HCEC 1CT (cell line): ENCODE results near the gene DNHD1.

ENCODE experiments used
- DNase-seq: peaks from one replicate; pipeline ENCODE4 v3.0.0-alpha.2; 2017

Gene DNHD1, protein sequence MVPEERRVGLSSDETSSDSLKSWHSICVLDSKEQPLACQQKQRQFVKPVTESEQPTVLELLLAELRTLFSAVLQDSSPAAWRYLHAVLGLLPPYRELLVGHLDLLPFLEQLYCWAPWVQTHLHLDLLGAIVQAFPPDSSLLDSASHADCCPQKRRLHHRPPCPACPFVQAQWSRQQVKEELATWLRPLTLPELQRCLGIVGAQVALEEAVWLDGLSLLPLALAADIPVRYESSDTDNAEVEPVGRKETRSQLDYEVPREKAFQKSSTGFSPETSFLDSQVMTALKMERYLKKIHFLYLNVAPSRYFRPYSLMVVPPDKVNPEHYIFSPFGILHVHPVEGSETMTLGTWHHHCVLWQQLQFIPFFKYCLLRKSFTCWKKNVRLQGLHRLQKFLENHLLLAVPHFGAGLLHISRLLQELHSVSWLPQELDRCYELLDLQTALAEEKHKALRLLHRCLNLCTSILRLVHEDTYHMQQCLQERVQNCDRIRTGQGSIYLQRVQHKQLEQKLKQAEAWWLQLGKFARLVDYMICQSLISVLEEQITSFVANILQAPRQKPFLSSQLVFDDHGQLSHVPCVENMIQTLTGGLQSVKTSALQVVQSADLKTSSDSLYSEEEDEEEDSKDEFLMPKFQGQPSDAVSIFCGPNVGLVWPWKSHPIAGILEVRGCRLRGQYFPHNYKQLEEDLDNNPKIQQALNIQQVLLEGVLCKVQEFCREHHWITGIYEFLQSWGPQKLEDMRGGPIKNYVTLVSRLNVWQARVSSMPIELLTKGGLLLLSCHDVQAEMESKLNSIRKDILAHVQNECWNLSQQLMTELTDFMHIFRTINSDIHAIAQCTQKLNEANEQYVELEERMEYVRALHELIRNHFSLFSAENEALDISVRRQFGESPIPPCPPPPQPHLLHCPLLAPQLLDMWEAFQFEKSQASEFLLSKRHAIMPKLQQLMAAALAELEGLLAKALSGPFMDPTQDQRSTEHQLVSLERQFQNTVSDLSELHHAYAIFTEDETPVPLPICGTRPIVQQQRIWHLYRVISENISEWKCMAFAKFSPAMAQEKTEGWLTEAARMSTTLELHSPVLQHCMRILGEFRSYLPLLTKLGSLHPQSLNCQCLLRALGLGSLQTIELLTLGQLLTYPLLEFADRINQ (N-terminal part only)

DNA sequence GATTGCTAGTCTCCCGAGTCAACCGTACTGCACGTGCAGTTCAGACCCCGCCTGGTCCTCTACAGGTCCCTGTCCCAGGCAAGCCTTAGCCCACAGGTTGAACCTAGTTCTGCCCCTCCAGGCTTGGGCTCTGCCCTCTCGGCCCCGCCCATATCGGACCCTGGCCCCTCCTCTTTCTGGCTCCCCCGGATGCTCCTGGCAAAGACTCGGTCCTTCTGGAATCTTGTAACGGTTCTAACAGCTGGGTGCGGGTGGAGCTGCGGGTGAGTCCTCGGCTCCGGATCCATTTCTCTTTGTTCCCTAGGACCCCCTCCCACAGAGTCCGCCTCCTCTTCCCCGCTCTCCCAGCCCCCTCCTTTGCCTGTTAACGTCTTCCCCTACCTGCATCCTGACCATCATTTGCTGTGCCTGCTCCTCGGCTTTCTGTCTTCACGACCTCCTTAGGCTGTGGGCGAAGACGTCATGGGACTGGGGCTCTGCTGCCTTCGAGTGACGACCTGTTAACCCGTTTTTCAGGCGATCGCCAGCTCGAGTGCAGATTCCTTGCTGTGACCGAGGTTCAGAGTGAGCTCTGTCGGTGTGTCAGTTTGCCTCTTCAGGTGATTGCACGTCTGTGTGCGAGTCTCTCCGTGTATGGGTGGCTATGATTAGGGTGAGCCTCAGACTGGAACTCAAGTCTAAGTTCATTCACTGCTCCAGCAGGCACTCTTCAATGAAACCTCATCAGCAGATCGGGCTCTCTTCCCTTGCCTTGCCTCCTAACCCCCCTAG, at the start of gene DNHD1:
TSS of gene DNHD1 (plus strand) at position 212 of the 771 bp plus-strand sequence. CDS start 936 bp downstream, outside the sequence.
- DNase-seq, result no peak

DNA sequence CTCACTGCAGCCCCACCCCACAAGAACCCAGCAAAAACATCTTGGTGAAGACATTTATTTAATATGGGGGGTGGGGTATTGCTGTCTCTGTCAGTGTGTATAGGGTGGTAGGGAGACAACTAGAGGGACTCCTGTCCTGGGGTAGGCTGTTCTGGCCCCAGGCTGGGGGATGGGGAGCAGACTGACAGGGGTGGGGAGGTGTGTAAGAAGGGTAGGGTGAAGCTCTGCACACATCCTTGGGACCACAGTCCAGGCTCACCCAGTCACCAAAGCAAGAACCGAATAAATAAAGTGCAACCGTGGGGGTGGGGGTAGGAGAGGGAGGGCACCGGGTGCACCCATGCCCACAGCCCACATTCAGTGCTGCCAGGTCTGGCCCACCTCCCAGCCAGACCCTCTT, 48.5 kb upstream of the DNHD1 start:
- no peak for DNase-seq

DNA sequence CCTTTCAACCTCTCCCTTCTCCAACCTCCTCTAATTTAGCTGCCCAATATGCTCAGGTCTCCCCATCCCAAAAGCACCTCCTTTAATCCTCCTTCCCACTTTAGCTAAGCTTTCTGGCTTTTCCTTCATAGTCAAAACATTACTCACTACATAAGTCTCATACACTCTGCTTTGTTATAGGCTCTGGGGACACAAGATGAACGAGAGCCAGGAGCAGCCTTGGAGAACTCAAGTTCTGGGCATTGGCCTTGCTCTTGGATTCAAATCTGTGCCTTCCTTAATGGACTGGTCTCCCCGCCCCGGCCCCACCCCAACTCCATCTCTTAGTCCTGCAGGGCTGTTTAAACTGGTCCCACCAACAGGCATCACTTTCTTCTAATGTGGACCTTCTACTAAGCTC, 44.9 kb upstream of the DNHD1 start:
- DNase-seq, result no peak

DNA sequence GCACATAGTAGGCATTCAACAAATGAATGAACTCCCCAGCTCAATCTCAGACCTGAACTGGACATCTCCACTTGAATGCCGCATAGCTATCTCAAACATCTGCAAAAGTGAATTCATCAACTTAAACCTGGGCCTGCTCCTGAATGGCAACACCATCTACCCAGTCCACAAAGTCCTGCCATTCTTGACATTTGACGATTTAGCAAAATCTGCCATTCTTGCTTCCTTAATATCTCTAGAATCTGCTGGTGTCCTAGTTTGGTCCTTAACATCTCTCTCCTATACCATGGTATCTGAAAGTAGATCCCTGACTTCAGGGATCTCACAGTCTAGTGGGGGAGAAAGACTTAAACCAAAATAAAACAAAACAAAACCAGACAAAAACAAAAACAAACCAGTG, 43.9 kb upstream of the DNHD1 start:
- DNase-seq, result no peak

GRCh38 chr11:6455070-6455469, 42.0 kb upstream of the DNHD1 start:
- no peak for DNase-seq

- DNase-seq, result no peak
Observed at GRCh38 chr11:6456361-6457073, 40.6 kb upstream of the DNHD1 start.

GRCh38 chr11:6457581-6458320, 39.3 kb upstream of the DNHD1 start:
- no peak for DNase-seq

GRCh38 chr11:6458352-6459098, 38.6 kb upstream of the DNHD1 start:
- DNase-seq, result no peak

DNA sequence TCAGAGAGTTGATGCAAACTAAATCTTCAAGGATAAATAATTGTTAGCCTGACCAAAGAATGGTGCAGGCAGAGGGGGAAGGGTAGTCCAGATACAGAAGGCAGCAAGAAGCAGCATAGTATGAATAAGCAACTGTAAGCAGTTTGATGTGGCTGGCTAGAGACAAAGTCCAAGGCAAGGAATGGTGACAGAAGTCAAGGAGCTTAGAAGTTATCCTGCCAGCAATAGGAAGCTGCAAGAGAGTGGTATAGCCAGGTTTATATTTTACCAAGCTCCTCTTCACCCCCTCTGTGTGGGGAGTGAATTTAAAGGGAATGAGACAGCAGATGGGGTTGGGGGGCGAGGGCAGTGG, 38.0 kb upstream of the DNHD1 start:
- no peak for DNase-seq

DNA sequence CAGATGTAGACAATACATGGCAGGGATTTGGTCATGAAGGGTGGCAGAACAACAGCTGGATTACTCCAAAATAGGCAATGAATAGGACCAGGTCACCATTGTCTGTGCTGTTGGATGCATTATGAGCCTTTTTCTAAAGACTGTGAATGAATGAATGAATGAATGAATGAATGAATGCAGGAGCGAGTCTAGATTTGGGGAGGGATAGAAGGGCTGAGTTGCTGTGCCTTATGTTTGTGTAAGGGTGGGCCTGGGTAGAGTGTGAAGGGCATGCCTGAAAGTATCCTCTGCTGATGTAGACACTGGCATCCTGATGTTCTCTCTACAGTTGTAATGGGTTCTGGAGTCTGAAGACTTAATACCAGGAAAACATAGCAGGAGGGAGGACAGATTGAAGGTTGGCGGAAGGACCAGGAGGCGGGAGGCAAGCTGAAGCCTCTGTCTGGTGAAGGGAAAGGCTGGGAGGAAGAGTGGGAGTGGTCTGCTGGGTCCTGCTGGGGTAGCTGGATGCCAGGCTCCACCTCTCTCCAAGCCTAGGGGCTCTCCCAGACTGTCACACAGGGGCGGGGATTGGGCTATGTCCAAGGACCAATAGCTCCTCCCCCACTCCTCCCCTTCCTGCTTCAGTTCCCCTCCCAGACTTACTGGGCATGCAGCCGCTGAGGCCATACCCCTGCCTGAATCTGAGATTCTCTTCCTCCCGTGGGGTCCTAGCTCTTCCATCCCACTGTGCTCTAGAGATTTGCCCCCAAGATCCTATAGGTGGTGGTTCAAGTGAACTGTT, 28.2 kb upstream of the DNHD1 start:
- peak; percentile 31 for DNase-seq

GRCh38 chr11:6469599-6469998, 27.5 kb upstream of the DNHD1 start:
- no peak for DNase-seq

GRCh38 chr11:6472934-6473333, 24.1 kb upstream of the DNHD1 start:
- no peak for DNase-seq

- peak; percentile 86 for DNase-seq
Observed at GRCh38 chr11:6473451-6474412, 23.3 kb upstream of the DNHD1 start, which contains the start of gene TRIM3. TSS of gene TRIM3 (minus strand) at chr11:6473941. CDS start at chr11:6465695, 8,246 bp downstream.

DNA sequence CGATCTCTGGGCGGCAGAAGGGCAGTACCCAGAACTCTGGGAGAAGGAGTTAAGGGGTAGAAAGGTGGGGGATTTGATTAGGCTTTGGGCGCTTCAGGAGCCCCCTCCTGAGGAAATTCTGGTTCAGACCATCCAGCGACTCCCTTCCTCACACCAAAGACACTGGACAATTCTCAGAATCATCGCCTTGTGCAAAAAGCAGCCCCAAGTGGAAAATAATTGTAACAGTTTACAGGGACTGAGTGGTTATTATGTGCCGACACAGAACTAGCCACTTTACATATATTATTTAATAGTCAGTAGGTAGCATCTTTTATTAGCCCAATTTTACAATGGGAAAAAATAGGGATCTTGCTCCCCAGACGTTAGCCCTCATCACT, 22.7 kb upstream of the DNHD1 start:
- no peak for DNase-seq

GRCh38 chr11:6474806-6475500, 22.1 kb upstream of the DNHD1 start:
- DNase-seq, result no peak

GRCh38 chr11:6475936-6476335, 21.1 kb upstream of the DNHD1 start:
- no peak for DNase-seq

DNA sequence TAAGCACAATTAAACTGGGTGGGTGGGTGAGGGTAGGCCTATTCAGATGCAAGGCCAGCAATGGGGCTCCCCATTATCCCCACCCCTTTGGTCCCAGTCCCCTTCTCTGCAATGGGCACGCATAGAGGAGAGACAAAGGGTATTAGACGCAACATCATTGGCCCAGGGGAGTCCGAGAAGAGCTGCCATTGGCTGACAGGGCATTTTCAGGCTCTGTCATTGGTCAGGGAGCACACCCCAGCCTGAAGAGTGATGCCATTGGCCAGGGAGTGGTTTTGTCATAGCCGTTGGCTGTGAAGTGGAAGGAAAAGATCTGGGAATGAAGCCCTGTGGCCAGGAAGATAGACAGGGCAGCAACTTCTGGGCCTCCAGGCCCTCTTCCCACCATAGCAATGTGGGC, 20.5 kb upstream of the DNHD1 start:
- DNase-seq, result no peak
